ENCODE data around the gene DOC2A.

Gene DOC2A

DNA sequence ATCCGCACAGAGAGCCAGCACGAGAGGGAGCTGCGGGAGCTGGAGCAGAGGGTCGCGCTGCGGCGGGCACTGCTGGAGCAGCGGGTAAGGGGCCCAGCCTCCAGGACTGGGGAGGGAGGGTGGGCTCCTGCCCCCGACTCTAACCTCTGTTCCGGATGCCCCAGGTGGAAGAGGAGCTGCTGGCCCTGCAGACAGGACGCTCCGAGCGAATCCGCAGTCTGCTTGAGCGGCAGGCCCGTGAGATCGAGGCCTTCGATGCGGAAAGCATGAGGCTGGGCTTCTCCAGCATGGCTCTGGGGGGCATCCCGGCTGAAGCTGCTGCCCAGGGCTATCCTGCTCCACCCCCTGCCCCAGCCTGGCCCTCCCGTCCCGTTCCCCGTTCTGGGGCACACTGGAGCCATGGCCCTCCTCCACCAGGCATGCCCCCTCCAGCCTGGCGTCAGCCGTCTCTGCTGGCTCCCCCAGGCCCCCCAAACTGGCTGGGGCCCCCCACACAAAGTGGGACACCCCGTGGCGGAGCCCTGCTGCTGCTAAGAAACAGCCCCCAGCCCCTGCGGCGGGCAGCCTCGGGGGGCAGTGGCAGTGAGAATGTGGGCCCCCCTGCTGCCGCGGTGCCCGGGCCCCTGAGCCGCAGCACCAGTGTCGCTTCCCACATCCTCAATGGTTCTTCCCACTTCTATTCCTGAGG, 19.8 kb downstream of the DOC2A start:
- TF ChIP-seq, protein P1, sequence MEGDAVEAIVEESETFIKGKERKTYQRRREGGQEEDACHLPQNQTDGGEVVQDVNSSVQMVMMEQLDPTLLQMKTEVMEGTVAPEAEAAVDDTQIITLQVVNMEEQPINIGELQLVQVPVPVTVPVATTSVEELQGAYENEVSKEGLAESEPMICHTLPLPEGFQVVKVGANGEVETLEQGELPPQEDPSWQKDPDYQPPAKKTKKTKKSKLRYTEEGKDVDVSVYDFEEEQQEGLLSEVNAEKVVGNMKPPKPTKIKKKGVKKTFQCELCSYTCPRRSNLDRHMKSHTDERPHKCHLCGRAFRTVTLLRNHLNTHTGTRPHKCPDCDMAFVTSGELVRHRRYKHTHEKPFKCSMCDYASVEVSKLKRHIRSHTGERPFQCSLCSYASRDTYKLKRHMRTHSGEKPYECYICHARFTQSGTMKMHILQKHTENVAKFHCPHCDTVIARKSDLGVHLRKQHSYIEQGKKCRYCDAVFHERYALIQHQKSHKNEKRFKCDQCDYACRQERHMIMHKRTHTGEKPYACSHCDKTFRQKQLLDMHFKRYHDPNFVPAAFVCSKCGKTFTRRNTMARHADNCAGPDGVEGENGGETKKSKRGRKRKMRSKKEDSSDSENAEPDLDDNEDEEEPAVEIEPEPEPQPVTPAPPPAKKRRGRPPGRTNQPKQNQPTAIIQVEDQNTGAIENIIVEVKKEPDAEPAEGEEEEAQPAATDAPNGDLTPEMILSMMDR (IDR thresholded peaks at IDR 0.05; ENCODE audit: low read depth, low read length), result no peak
- no peak overlapping the region for H3K4me3 ChIP-seq (ENCODE audit: low read depth, low read length)

DNA sequence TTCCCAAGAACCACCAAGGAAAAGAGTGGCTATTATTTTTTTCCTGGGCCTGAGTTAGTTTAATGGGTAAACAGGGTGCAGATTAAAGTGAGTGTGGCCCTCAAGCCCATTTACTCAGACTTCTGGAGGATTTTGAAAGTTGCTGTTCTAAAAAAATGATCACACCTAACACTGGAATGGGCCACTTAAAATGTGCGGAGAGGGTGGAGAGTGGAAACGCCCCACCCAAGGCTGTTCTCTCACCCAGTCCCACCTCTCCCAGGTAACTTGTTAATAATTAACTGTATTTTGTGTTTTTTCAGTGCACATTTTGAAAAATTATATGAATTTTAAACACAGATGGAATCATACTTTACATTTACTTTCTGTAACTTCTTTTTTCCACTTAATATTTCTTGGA, 20.8 kb downstream of the DOC2A start:
- TF ChIP-seq, protein P1 (IDR thresholded peaks at IDR 0.05; ENCODE audit: low read depth, low read length), result no peak
- no peak overlapping the region for H3K4me3 ChIP-seq (ENCODE audit: low read depth, low read length)

DNA sequence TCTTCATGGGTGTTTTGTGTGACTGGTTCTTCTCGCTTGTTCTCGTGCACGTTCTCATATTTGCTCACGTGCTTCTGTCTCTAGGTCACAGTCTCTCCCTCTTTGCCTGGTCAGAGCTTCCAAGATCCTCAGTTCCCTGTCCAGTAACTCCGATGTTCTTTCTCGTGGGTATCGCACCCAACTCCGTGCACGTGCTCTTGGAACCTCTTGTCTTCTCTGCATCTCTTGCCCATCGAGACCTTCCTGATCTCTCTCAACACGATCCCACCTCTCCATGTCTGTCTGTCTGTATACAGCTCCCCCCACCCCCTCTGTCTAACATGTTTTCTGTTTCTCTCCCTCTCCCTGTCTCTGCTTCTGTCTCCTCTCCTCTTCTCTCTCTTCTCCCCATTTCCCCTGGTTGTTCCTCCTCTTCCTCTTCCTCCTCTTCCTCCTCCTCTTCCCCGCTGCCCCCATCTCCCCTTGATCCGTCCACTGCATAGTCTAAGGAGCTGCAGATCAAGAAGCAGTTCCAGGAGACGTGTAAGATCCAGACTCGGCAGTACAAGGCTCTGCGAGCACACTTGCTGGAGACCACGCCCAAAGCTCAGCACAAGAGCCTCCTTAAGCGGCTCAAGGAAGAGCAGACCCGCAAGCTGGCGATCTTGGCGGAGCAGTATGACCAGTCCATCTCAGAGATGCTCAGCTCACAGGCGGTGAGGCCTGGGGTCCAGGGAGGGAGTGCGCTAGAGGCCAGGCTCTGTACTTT, 21.5 kb downstream of the DOC2A start:
- TF ChIP-seq, protein P1 (IDR thresholded peaks at IDR 0.05; ENCODE audit: low read depth, low read length), result no peak
- no peak overlapping the region for H3K4me3 ChIP-seq (ENCODE audit: low read depth, low read length)

DNA sequence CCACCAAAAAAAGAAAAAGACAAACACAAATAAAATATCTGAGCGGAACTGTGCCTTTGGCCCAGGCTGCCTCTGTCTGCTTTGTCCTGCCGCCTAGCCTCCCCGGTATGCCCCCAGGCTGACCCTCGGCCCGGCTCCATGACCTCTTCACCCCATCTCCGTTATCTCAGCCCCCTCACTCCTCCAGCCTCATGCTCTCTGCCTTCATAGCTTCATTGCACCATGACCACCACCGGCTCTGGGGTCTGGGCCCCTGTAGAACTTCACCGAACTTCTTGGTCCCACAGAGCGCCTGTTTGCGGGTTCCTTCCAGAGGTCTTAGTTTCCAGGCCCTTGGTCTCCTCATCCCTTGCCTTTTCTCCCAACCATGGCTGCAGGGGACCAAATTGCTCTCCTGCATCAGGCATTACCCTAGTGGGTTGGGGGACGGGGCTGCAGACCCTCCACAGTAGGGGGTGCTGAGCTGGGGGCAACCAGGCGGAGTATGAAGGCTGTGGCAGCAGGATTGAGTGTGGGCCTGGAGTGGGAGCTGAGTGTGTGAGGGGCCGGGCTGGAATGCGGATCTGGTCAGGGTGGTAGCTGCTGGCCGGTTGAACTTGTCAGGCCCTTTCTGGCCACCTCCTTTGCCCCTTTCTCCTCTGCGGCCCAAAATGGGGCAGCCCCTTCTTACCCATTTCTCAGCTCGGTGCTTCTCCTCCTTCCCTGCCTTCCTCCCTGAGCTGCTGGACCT, 22.3 kb downstream of the DOC2A start:
- TF ChIP-seq, protein P1 (IDR thresholded peaks at IDR 0.05; ENCODE audit: low read depth, low read length), result no peak

DNA sequence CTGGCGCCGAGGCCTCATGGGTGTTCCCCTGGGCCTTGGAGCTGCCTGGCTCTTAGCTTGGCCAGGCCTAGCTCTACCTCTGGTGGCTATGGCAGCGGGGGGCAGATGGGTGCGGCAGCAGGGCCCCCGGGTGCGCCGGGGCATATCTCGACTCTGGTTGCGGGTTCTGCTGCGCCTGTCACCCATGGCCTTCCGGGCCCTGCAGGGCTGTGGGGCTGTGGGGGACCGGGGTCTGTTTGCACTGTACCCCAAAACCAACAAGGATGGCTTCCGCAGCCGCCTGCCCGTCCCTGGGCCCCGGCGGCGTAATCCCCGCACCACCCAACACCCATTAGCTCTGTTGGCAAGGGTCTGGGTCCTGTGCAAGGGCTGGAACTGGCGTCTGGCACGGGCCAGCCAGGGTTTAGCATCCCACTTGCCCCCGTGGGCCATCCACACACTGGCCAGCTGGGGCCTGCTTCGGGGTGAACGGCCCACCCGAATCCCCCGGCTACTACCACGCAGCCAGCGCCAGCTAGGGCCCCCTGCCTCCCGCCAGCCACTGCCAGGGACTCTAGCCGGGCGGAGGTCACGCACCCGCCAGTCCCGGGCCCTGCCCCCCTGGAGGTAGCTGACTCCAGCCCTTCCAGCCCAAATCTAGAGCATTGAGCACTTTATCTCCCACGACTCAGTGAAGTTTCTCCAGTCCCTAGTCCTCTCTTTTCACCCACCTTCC, 23.3 kb downstream of the DOC2A start:
- TF ChIP-seq, protein P1 (IDR thresholded peaks at IDR 0.05; ENCODE audit: low read depth, low read length), result no peak
- H3K4me3 ChIP-seq (ENCODE audit: low read depth, low read length), result no peak overlapping the region

More for the DNA sequence above, 22.3 kb downstream of the DOC2A start:
- H3K4me3 ChIP-seq (ENCODE audit: low read depth, low read length), result no peak overlapping the region

DNA sequence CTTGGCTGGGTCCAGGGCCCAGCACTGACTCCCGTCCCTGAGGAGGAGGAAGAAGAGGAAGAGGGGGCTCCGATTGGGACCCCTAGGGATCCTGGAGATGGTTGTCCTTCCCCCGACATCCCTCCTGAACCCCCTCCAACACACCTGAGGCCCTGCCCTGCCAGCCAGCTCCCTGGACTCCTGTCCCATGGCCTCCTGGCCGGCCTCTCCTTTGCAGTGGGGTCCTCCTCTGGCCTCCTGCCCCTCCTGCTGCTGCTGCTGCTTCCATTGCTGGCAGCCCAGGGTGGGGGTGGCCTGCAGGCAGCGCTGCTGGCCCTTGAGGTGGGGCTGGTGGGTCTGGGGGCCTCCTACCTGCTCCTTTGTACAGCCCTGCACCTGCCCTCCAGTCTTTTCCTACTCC, 23.9 kb downstream of the DOC2A start:
- no peak overlapping the region for H3K4me3 ChIP-seq (ENCODE audit: low read depth, low read length)
- TF ChIP-seq, protein P1 (IDR thresholded peaks at IDR 0.05; ENCODE audit: low read depth, low read length), result no peak
